Trophoblast cell (in vitro differentiated cells and primary cell): Measurements from ENCODE around the gene ABCG1. TPM values are rescaled to one million over a fixed set of nuclear protein-coding genes. Genes with fewer than 3 reads are reported as not detected.

Experiments
- DNase-seq, 2 donors: peaks; one replicate each; pipeline ENCODE4 v3.0.0-alpha.2; 2016
- H2AFZ ChIP-seq: 2 replicates; pipeline ENCODE4 v1.6.1; 2013; ENCODE audit warnings: low read length, moderate library complexity, mild to moderate bottlenecking; ENCODE audit not compliant: insufficient read depth, poor library complexity
- H2AK5ac ChIP-seq: 2 replicates; pipeline ENCODE4 v1.6.1; 2013; ENCODE audit warnings: mild to moderate bottlenecking, low read length
- H2BK120ac ChIP-seq: 2 replicates; pipeline ENCODE4 v1.6.1; 2013; ENCODE audit warnings: low read length, mild to moderate bottlenecking, moderate library complexity; ENCODE audit not compliant: insufficient read depth, poor library complexity
- H2BK12ac ChIP-seq: 2 replicates; pipeline ENCODE4 v1.6.1; 2013; ENCODE audit warnings: mild to moderate bottlenecking, low read length, moderate library complexity
- H2BK5ac ChIP-seq: 2 replicates; pipeline ENCODE4 v1.6.1; 2013; ENCODE audit warnings: low read length, low read depth, moderate library complexity, mild to moderate bottlenecking; ENCODE audit not compliant: poor library complexity
- H3K14ac ChIP-seq: 2 replicates; pipeline ENCODE4 v1.6.1; 2013; ENCODE audit warnings: mild to moderate bottlenecking, low read length
- H3K18ac ChIP-seq: 2 replicates; pipeline ENCODE4 v1.6.1; 2013; ENCODE audit warnings: mild to moderate bottlenecking, low read length
- H3K23ac ChIP-seq: 2 replicates; pipeline ENCODE4 v1.6.1; 2013; ENCODE audit warnings: low read length
- H3K27ac ChIP-seq: 2 replicates; pipeline ENCODE4 v1.5.1; 2013; ENCODE audit warnings: low read depth, mild to moderate bottlenecking, inconsistent platforms, low read length, moderate library complexity
- H3K27me3 ChIP-seq: 2 replicates; pipeline ENCODE4 v1.6.1; 2013; ENCODE audit warnings: inconsistent platforms, mild to moderate bottlenecking, low read length, moderate library complexity; ENCODE audit not compliant: insufficient read depth
- H3K36me3 ChIP-seq, 2 experiments: 1 replicate in 1 of 2; 2 replicates in 1 of 2; pipeline ENCODE4 v1.6.1; 2013; ENCODE audit warnings: low read length in 2 of 2, mild to moderate bottlenecking in 2 of 2, moderate library complexity in 1 of 2; ENCODE audit not compliant: insufficient read depth in 2 of 2, control insufficient read depth in 1 of 2
- H3K4ac ChIP-seq: 2 replicates; pipeline ENCODE4 v1.6.1; 2013; ENCODE audit warnings: low read depth, mild to moderate bottlenecking, low read length, moderate library complexity
- H3K4me1 ChIP-seq, 2 experiments: 1 replicate in 1 of 2; 2 replicates in 1 of 2; pipeline ENCODE4 v1.6.1; 2013; ENCODE audit warnings: low read length in 2 of 2, mild to moderate bottlenecking in 2 of 2, moderate library complexity in 1 of 2; ENCODE audit not compliant: insufficient read depth in 2 of 2, control insufficient read depth in 1 of 2
- H3K4me2 ChIP-seq: 2 replicates; pipeline ENCODE4 v1.6.1; 2013; ENCODE audit warnings: inconsistent platforms, mild to moderate bottlenecking, low read length, moderate library complexity
- H3K4me3 ChIP-seq: 2 replicates; pipeline ENCODE4 v1.5.1; 2013; ENCODE audit warnings: mild to moderate bottlenecking, low read depth, low read length, inconsistent platforms
- H3K79me1 ChIP-seq: one replicate; pipeline ENCODE4 v1.6.1; 2013; ENCODE audit warnings: low read length
- H3K79me2 ChIP-seq: 2 replicates; pipeline ENCODE4 v1.6.1; 2013; ENCODE audit warnings: low read length, mild to moderate bottlenecking; ENCODE audit not compliant: control insufficient read depth, insufficient read depth, poor library complexity
- H3K9ac ChIP-seq: 2 replicates; pipeline ENCODE4 v1.6.1; 2013; ENCODE audit warnings: mild to moderate bottlenecking, low read length
- H3K9me3 ChIP-seq: 2 replicates; pipeline ENCODE4 v1.6.1; 2013; ENCODE audit warnings: low read depth, mild to moderate bottlenecking, control low read depth, inconsistent platforms, low read length; ENCODE audit not compliant: insufficient read depth
- H4K12ac ChIP-seq: 2 replicates; pipeline ENCODE4 v1.6.1; 2013; ENCODE audit warnings: low read depth, mild to moderate bottlenecking, low read length, moderate library complexity
- H4K8ac ChIP-seq: 2 replicates; pipeline ENCODE4 v1.6.1; 2013; ENCODE audit warnings: low read depth, mild to moderate bottlenecking, low read length, moderate library complexity
- H4K91ac ChIP-seq: one replicate; pipeline ENCODE4 v1.6.1; 2013; ENCODE audit warnings: low read depth, mild to moderate bottlenecking, low read length, moderate library complexity
- WGBS: extraction: QIAGEN DNeasy Blood & Tissue Kit; methylation state at CpG from one replicate; pipeline ENCODE4 v1.1.7; 2013; ENCODE audit warnings: missing lambda C conversion rate; ENCODE audit not compliant: insufficient read length, insufficient coverage; ENCODE audit errors: extremely low coverage; 5-methylcytosine and 5-hydroxymethylcytosine counted together
- polyA plus RNA-seq: library from polyadenylated mRNA; stranded (reverse); fragments of 200-250 nt; gene quantifications from 2 replicates; pipeline ENCODE4 v1.2.3, GENCODE V29; 2013

ABCG1 gene
- polyA plus RNA-seq, result 0.70 and 0.99 TPM in 2 replicates

GRCh38 chr21:42218836-42219605 lies at the start of gene ABCG1:
Gene ABCG1 (plus strand): TSS chr21:42219140. CDS start chr21:42219263, 123 bp downstream.
- no peak within 1 kb of the TSS for H4K8ac ChIP-seq
- H3K79me2 ChIP-seq, result no peaks in the 10 kb centered on the region
- no peak within 1 kb of the TSS for H2AFZ ChIP-seq
- H3K23ac ChIP-seq, result no peak within 1 kb of the TSS
- no peak within 1 kb of the TSS for H3K14ac ChIP-seq
- peaks cover 25% of the 10 kb centered on the region for H3K27me3 ChIP-seq
- no peak within 1 kb of the TSS for H3K18ac ChIP-seq
- no peak within 1 kb of the TSS for H2BK12ac ChIP-seq
- H3K79me1 ChIP-seq, result no peaks in the 10 kb centered on the region
- H4K91ac ChIP-seq, result no peak within 1 kb of the TSS
- peak within 1 kb of the TSS; percentile 23 for H3K4me3 ChIP-seq
- H3K9ac ChIP-seq, result no peak within 1 kb of the TSS
- H3K9me3 ChIP-seq, result peaks cover 25% of the 10 kb centered on the region
- no peak within 1 kb of the TSS for H2AK5ac ChIP-seq
- H3K36me3 ChIP-seq, result no peaks in the 10 kb centered on the region
- no peak within 1 kb of the TSS for H4K12ac ChIP-seq
- WGBS, result no CpG with 5 or more reads among the region's 83 CpGs
- no peak within 1 kb of the TSS for H2BK5ac ChIP-seq
- peak; percentile 74 to 81 for DNase-seq
- no peak within 1 kb of the TSS for H3K27ac ChIP-seq
- H2BK120ac ChIP-seq, result no peak within 1 kb of the TSS
- no peak within 1 kb of the TSS for H3K4ac ChIP-seq
- H3K4me2 ChIP-seq, result peak within 1 kb of the TSS; percentile 65
- H3K4me1 ChIP-seq, result peaks cover 10 to 11% of the 10 kb centered on the region in 2 experiments

- no peaks in the 10 kb centered on the region for H3K4me1 ChIP-seq
- H2AFZ ChIP-seq, result no peak overlapping the region
- H4K91ac ChIP-seq, result no peak overlapping the region
- H4K12ac ChIP-seq, result no peak overlapping the region
- peaks cover 3% of the 10 kb centered on the region for H3K9me3 ChIP-seq
- H3K23ac ChIP-seq, result no peak overlapping the region
- no peak overlapping the region for H4K8ac ChIP-seq
- no peak overlapping the region for H3K4ac ChIP-seq
- no peaks in the 10 kb centered on the region for H3K27me3 ChIP-seq
- no peaks in the 10 kb centered on the region for H3K79me1 ChIP-seq
- no peaks in the 10 kb centered on the region for H3K79me2 ChIP-seq
- no peak overlapping the region for H3K18ac ChIP-seq
- no peak overlapping the region for H2AK5ac ChIP-seq
- H2BK5ac ChIP-seq, result no peak overlapping the region
- H2BK120ac ChIP-seq, result no peak overlapping the region
- no peak overlapping the region for H2BK12ac ChIP-seq
- no peaks in the 10 kb centered on the region for H3K36me3 ChIP-seq
- no peak overlapping the region for H3K27ac ChIP-seq
- H3K9ac ChIP-seq, result no peak overlapping the region
- no peak overlapping the region for H3K14ac ChIP-seq
- H3K4me2 ChIP-seq, result no peak overlapping the region
- no peak overlapping the region for H3K4me3 ChIP-seq
- DNase-seq, result no peak
Measured at GRCh38 chr21:42169758-42170157, 49.2 kb upstream of the ABCG1 start.

GRCh38 chr21:42171091-42172053 lies 47.6 kb upstream of the ABCG1 start:
- H3K27me3 ChIP-seq, result no peaks in the 10 kb centered on the region
- no peak overlapping the region for H4K8ac ChIP-seq
- no peak overlapping the region for H3K23ac ChIP-seq
- no CpG with 5 or more reads among the region's 14 CpGs for WGBS
- DNase-seq, result peak; percentile 68 to 82
- no peak overlapping the region for H3K18ac ChIP-seq
- no peak overlapping the region for H2AFZ ChIP-seq
- no peak overlapping the region for H3K14ac ChIP-seq
- H3K4me1 ChIP-seq, result no peaks in the 10 kb centered on the region
- H2BK5ac ChIP-seq, result no peak overlapping the region
- peaks cover 3% of the 10 kb centered on the region for H3K9me3 ChIP-seq
- H3K27ac ChIP-seq, result no peak overlapping the region
- H4K91ac ChIP-seq, result no peak overlapping the region
- no peak overlapping the region for H2BK120ac ChIP-seq
- no peak overlapping the region for H2BK12ac ChIP-seq
- no peak overlapping the region for H3K9ac ChIP-seq
- no peak overlapping the region for H3K4me2 ChIP-seq
- no peak overlapping the region for H3K4me3 ChIP-seq
- H3K79me1 ChIP-seq, result no peaks in the 10 kb centered on the region
- H4K12ac ChIP-seq, result no peak overlapping the region
- no peak overlapping the region for H2AK5ac ChIP-seq
- H3K36me3 ChIP-seq, result no peaks in the 10 kb centered on the region
- no peaks in the 10 kb centered on the region for H3K79me2 ChIP-seq
- no peak overlapping the region for H3K4ac ChIP-seq

GRCh38 chr21:42172596-42173483 lies 46.1 kb upstream of the ABCG1 start:
- H3K36me3 ChIP-seq, result no peaks in the 10 kb centered on the region
- no peaks in the 10 kb centered on the region for H3K79me2 ChIP-seq
- no peak overlapping the region for H3K9ac ChIP-seq
- no peak overlapping the region for H3K4me2 ChIP-seq
- H2BK5ac ChIP-seq, result no peak overlapping the region
- no peaks in the 10 kb centered on the region for H3K4me1 ChIP-seq
- H3K14ac ChIP-seq, result no peak overlapping the region
- H3K18ac ChIP-seq, result no peak overlapping the region
- H4K8ac ChIP-seq, result no peak overlapping the region
- no CpG with 5 or more reads among the region's 40 CpGs for WGBS
- no peak for DNase-seq
- no peaks in the 10 kb centered on the region for H3K27me3 ChIP-seq
- H4K91ac ChIP-seq, result no peak overlapping the region
- no peaks in the 10 kb centered on the region for H3K79me1 ChIP-seq
- H3K23ac ChIP-seq, result no peak overlapping the region
- peaks cover 3% of the 10 kb centered on the region for H3K9me3 ChIP-seq
- H2BK120ac ChIP-seq, result no peak overlapping the region
- no peak overlapping the region for H4K12ac ChIP-seq
- H3K4ac ChIP-seq, result no peak overlapping the region
- no peak overlapping the region for H2AFZ ChIP-seq
- no peak overlapping the region for H2AK5ac ChIP-seq
- no peak overlapping the region for H2BK12ac ChIP-seq
- no peak overlapping the region for H3K4me3 ChIP-seq
- H3K27ac ChIP-seq, result no peak overlapping the region
